Limb (tissue), 2 donors: ENCODE data around the gene OR9A4.

Source experiments
- DNase-seq, 2 donors: peaks; one replicate each; pipeline ENCODE4 v3.0.0-alpha.2; 2016; ENCODE audit errors: extremely low spot score in 2 of 2

Gene OR9A4

GRCh38 chr7:141946796-141947195 lies 30.6 kb downstream of the OR9A4 start, which contains the start of gene CLEC5A:
Gene CLEC5A, minus strand, starts transcription at chr7:141946974. Its CDS starts 682 bp downstream, at chr7:141946292.
- no peak for DNase-seq

GRCh38 chr7:141949021-141949420 lies 32.8 kb downstream of the OR9A4 start:
- no peak for DNase-seq

GRCh38 chr7:141949451-141949850 lies 33.3 kb downstream of the OR9A4 start:
- DNase-seq, result no peak

GRCh38 chr7:141949911-141950310 lies 33.7 kb downstream of the OR9A4 start:
- no peak for DNase-seq

- no peak for DNase-seq
These were observed 34.6 kb downstream of the OR9A4 start for GRCh38 chr7:141950806-141951205.

GRCh38 chr7:141952461-141952860 lies 36.3 kb downstream of the OR9A4 start:
- no peak for DNase-seq

GRCh38 chr7:141954334-141954733 lies 38.1 kb downstream of the OR9A4 start:
- DNase-seq, result no peak

- DNase-seq, result no peak
These were observed 39.9 kb downstream of the OR9A4 start for GRCh38 chr7:141956084-141956483.

- DNase-seq, result no peak
These were observed 44.7 kb downstream of the OR9A4 start for GRCh38 chr7:141960687-141961422.
